AG09319 (cell line): ENCODE results near the gene TMEM87B.

ENCODE experiments used
- DNase-seq: peaks from one replicate; pipeline ENCODE4 v3.0.0-alpha.2; 2010; ENCODE audit warnings: low read depth; ENCODE audit errors: extremely low read depth
- CTCF ChIP-seq: IDR thresholded peaks from 2 replicates; pipeline ENCODE4 v1.5.1; 2011; ENCODE audit warnings: low read depth, mild to moderate bottlenecking, inconsistent platforms, low read length, moderate library complexity

Gene TMEM87B

GRCh38 chr2:112166806-112167499 is 111.9 kb downstream of the TMEM87B start:
- DNase-seq = no peak
- TF ChIP-seq CTCF = no peak

- DNase-seq = no peak
- TF ChIP-seq CTCF = no peak
Measured at GRCh38 chr2:112168422-112169124, 113.5 kb downstream of the TMEM87B start.
